H1 (cell line): ENCODE measurements around the gene IGF2R. TPM values are rescaled to one million over a fixed set of nuclear protein-coding genes. Genes with fewer than 3 reads are reported as not detected.

ENCODE experiments used
- CHD7 ChIP-seq: fragments of 300-600 bp; sonication (generic); IDR thresholded peaks from 2 replicates; pipeline ENCODE4 v1.7.1; 2012; ENCODE audit warnings: low read length, moderate library complexity, mild to moderate bottlenecking, inconsistent platforms; ENCODE audit not compliant: insufficient replicate concordance
- CREB1 ChIP-seq: IDR thresholded peaks from 2 replicates; pipeline ENCODE4 v1.6.1; 2012; ENCODE audit warnings: inconsistent platforms
- YY1 ChIP-seq: IDR thresholded peaks from 2 replicates; pipeline ENCODE4 v1.6.1; 2011; ENCODE audit warnings: low read depth, mild to moderate bottlenecking, low read length
- polyA plus RNA-seq, 7 experiments: library from polyadenylated mRNA; depleted of rRNA in 3 of 7; stranded (reverse) in 5 of 7; unstranded in 2 of 7; fragments of >200 nt in 5 of 7; fragments of 200-250 nt in 2 of 7; gene quantifications; 1 replicate in 5 of 7; 2 replicates in 1 of 7; 4 replicates in 1 of 7; pipeline versions ENCODE4 v1.2.1 to v1.2.3, GENCODE V29; 2011 to 2013; ENCODE audit warnings: missing spikeins in 2 of 7, mixed read lengths in 2 of 7
- total RNA-seq: library from RNA; stranded (reverse); fragmentation: NEBNext Ultra II Directional; extraction: Animal tissue kit (Norgen Biotek cat#: 25700); gene quantifications from 2 replicates; pipeline ENCODE4 v1.2.1, GENCODE V29; 2021

The IGF2R gene
- total and polyA plus RNA-seq, 2 of the 8 experiments (the other 6 are each of a cell fraction or from before 2014, with no cell fraction given): 20.6 to 74.1 TPM

- TF ChIP-seq CHD7: no peak
- no peak for TF ChIP-seq YY1
- no peak for TF ChIP-seq CREB1
Observed at GRCh38 chr6:160050022-160050421, 81.1 kb downstream of the IGF2R start (continued).
